HEK293 (cell line): ENCODE results near the gene PLCL1.

ENCODE experiments used
- CTCF ChIA-PET: fragments of 350-600 bp; formaldehyde crosslinking; extraction: SDS; loops from one replicate; lab custom pipeline; 2021; ENCODE audit warnings: antibody characterized with exemption; lab: Yijun Ruan, JAX
- POLR2A ChIA-PET: fragments of 300-600 bp; formaldehyde crosslinking; extraction: SDS; loops from one replicate; lab custom pipeline; 2020; ENCODE audit warnings: antibody characterized with exemption, inconsistent platforms; lab: Yijun Ruan, JAX
- H3K27ac ChIP-seq: fragments of 200-500 bp; sonication (Bioruptor generic); 2 replicates; pipeline ENCODE4 v1.5.1; 2014; ENCODE audit warnings: low read depth, low read length, control low read depth, inconsistent platforms; ENCODE audit errors: extremely low read depth
- H3K36me3 ChIP-seq, 2 experiments: fragments of 200-500 bp in 1 of 2; sonication (Bioruptor generic) in 1 of 2; 1 replicate in 1 of 2; 2 replicates in 1 of 2; pipeline ENCODE4 v1.5.1; 2014 to 2017; ENCODE audit warnings: inconsistent platforms in 2 of 2, low read length in 2 of 2; ENCODE audit not compliant: control insufficient read depth in 2 of 2, insufficient read depth in 1 of 2
- H3K4me1 ChIP-seq: fragments of 200-500 bp; sonication (Bioruptor generic); 2 replicates; pipeline ENCODE4 v1.5.1; 2014; ENCODE audit warnings: mild to moderate bottlenecking, low read length, inconsistent platforms; ENCODE audit not compliant: control insufficient read depth, insufficient read depth
- H3K4me3 ChIP-seq: 2 replicates; pipeline ENCODE4 v1.5.1; 2011; ENCODE audit warnings: low read depth, mild to moderate bottlenecking, control low read depth, low read length, moderate library complexity
- H3K9me3 ChIP-seq: fragments of 200-500 bp; sonication (Bioruptor generic); 2 replicates; pipeline ENCODE4 v1.5.1; 2014; ENCODE audit warnings: low read depth, low read length, inconsistent platforms; ENCODE audit not compliant: control insufficient read depth, insufficient read depth
- GLIS1 ChIP-seq: fragments of 450-650 bp; formaldehyde crosslinking; IDR thresholded peaks from 2 replicates; pipeline ENCODE4 v1.5.1; 2016; ENCODE audit warnings: missing biosample characterization, missing genetic modification characterization
- HOXD13 ChIP-seq: sonication (generic); formaldehyde crosslinking; IDR thresholded peaks from 2 replicates; pipeline ENCODE4 v1.8.0; 2022; ENCODE audit warnings: missing genetic modification reagents, borderline replicate concordance
- ZBTB20 ChIP-seq: fragments of 450-650 bp; formaldehyde crosslinking; IDR thresholded peaks from 2 replicates; pipeline ENCODE4 v1.5.1; 2016; ENCODE audit warnings: missing biosample characterization, missing genetic modification characterization
- ZNF174 ChIP-seq: fragments of 450-650 bp; formaldehyde crosslinking; IDR thresholded peaks from 2 replicates; pipeline ENCODE4 v1.5.0; 2017; ENCODE audit warnings: missing biosample characterization, mild to moderate bottlenecking, missing genetic modification characterization
- ZNF19 ChIP-seq: fragments of 450-650 bp; formaldehyde crosslinking; IDR thresholded peaks from 2 replicates; pipeline ENCODE4; 2016; ENCODE audit warnings: missing biosample characterization, missing genetic modification characterization, low read depth
- ZNF2 ChIP-seq: fragments of 450-650 bp; formaldehyde crosslinking; IDR thresholded peaks from 2 replicates; pipeline ENCODE4 v1.5.1; 2016; ENCODE audit warnings: missing biosample characterization, missing genetic modification characterization
- ZNF221 ChIP-seq: fragments of 450-650 bp; formaldehyde crosslinking; IDR thresholded peaks from 2 replicates; pipeline ENCODE4 v1.5.1; 2017; ENCODE audit warnings: missing biosample characterization, missing genetic modification characterization, borderline replicate concordance
- ZNF561 ChIP-seq: fragments of 450-650 bp; IDR thresholded peaks from 2 replicates; pipeline ENCODE4 v1.5.1; 2018; ENCODE audit warnings: missing biosample characterization, missing genetic modification characterization, borderline replicate concordance
- ZNF624 ChIP-seq: fragments of 450-650 bp; formaldehyde crosslinking; IDR thresholded peaks from 2 replicates; pipeline ENCODE4 v1.5.1; 2017; ENCODE audit warnings: missing biosample characterization, missing genetic modification characterization
- ZNF654 ChIP-seq: fragments of 450-650 bp; formaldehyde crosslinking; IDR thresholded peaks from 2 replicates; pipeline ENCODE4 v1.5.1; 2016; ENCODE audit warnings: low read depth, missing biosample characterization, missing genetic modification characterization
- ZNF776 ChIP-seq: fragments of 450-650 bp; formaldehyde crosslinking; IDR thresholded peaks from 2 replicates; pipeline ENCODE4 v1.5.0; 2017; ENCODE audit warnings: missing biosample characterization, missing genetic modification characterization, borderline replicate concordance
- ZNF785 ChIP-seq: fragments of 450-650 bp; formaldehyde crosslinking; IDR thresholded peaks from 2 replicates; pipeline ENCODE4 v1.5.1; 2016; ENCODE audit warnings: missing biosample characterization, missing genetic modification characterization
- TF ChIP-seq, protein P1 (sequence below): fragments of 450-650 bp; formaldehyde crosslinking; IDR thresholded peaks from 2 replicates; pipeline ENCODE4 v1.5.1; 2016; ENCODE audit warnings: missing biosample characterization, missing genetic modification characterization
- TF ChIP-seq, protein P2 (sequence below): fragments of 450-650 bp; IDR thresholded peaks from 2 replicates; pipeline ENCODE4 v1.5.1; 2018; ENCODE audit warnings: missing biosample characterization, missing genetic modification characterization
- TF ChIP-seq, protein P3 (sequence below): fragments of 450-650 bp; formaldehyde crosslinking; conservative IDR thresholded peaks from 2 replicates; pipeline ENCODE4 v1.5.1; 2016; ENCODE audit warnings: low read depth, missing biosample characterization, missing genetic modification characterization

PLCL1 gene

DNA sequence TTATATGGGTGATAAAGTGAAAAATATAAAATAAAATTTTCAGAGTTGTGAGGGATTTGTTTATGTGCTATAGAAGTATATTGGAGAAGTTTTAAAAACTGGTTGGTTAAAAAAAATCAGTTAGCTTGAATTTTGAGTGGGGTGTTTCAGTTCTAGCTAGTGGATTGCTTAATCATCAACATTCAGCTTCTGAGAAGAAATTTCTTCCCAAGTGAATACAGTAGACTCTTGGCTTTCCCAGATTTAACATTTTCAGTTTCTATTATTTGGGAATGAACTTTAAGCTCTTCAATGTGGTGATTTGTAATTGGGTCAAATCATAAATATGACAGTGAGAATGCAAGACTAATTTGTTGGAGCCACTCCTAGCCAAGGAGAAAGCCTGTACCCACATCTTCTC is 120.8 kb downstream of the PLCL1 start:
- Histone ChIP-seq H3K27ac (no peak overlapping the region), H3K4me3 (no peak overlapping the region), H3K9me3 (no peaks in the 10 kb centered on the region), H3K36me3 (no peaks in the 10 kb centered on the region), H3K4me1 (no peaks in the 10 kb centered on the region)
- no peak for TF ChIP-seq HOXD13 (CRISPR knock-in tag)
- no peak for TF ChIP-seq ZNF561 (tag by site-specific recombination)
- TF ChIP-seq, protein P1, sequence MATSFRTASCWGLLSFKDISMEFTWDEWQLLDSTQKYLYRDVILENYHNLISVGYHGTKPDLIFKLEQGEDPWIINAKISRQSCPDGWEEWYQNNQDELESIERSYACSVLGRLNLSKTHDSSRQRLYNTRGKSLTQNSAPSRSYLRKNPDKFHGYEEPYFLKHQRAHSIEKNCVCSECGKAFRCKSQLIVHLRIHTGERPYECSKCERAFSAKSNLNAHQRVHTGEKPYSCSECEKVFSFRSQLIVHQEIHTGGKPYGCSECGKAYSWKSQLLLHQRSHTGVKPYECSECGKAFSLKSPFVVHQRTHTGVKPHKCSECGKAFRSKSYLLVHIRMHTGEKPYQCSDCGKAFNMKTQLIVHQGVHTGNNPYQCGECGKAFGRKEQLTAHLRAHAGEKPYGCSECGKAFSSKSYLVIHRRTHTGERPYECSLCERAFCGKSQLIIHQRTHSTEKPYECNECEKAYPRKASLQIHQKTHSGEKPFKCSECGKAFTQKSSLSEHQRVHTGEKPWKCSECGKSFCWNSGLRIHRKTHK (tag by site-specific recombination) = no peak
- no peak for TF ChIP-seq ZNF221 (tag by site-specific recombination)
- TF ChIP-seq ZNF654 (tag by site-specific recombination) = no peak
- no peak for TF ChIP-seq ZNF785 (tag by site-specific recombination)
- no peak for TF ChIP-seq ZNF2 (tag by site-specific recombination)
- TF ChIP-seq ZBTB20 (tag by site-specific recombination) = no peak
- TF ChIP-seq, protein P2, sequence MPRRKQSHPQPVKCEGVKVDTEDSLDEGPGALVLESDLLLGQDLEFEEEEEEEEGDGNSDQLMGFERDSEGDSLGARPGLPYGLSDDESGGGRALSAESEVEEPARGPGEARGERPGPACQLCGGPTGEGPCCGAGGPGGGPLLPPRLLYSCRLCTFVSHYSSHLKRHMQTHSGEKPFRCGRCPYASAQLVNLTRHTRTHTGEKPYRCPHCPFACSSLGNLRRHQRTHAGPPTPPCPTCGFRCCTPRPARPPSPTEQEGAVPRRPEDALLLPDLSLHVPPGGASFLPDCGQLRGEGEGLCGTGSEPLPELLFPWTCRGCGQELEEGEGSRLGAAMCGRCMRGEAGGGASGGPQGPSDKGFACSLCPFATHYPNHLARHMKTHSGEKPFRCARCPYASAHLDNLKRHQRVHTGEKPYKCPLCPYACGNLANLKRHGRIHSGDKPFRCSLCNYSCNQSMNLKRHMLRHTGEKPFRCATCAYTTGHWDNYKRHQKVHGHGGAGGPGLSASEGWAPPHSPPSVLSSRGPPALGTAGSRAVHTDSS (tag by site-specific recombination) = no peak
- no peak for TF ChIP-seq ZNF19 (tag by site-specific recombination)
- TF ChIP-seq GLIS1 (tag by site-specific recombination) = no peak
- ChIA-PET CTCF (interaction anchor here (0.5 to 0.7 kb wide), 2 partner anchors 12 to 219 kb away, joined by 3 to 4 read pairs; no protein-coding TSS in a partner anchor), POLR2A (no interaction called here)

DNA sequence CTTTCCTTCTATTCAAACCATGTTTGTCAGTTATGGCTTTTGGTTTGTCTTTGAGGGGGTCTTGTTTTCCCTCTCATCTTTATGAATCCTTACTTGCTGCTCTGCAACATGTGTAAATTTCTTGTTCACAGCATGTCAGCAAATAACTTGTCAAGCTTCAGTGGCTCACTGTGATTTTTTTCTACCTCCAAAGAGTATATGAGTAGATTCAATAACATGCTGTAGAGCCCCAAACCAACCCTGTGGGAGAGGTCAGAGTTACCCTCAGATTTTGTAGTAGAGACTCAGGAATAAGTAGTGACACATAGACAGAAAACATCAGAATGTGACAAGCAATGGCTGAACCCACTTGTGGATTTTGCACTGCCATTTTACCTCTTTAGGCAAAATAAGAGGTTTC is 121.6 kb downstream of the PLCL1 start:
- Histone ChIP-seq H3K27ac (no peak overlapping the region), H3K9me3 (no peaks in the 10 kb centered on the region), H3K4me1 (no peaks in the 10 kb centered on the region), H3K36me3 (no peaks in the 10 kb centered on the region), H3K4me3 (no peak overlapping the region)
- ChIA-PET POLR2A (no interaction called here), CTCF (interaction anchor here (1.1 kb wide), 1 partner anchor 50 kb away, joined by 4 read pairs; no protein-coding TSS in a partner anchor)
- no peak for TF ChIP-seq ZNF776 (tag by site-specific recombination)
- TF ChIP-seq ZNF624 (tag by site-specific recombination) = no peak
- TF ChIP-seq, protein P3, sequence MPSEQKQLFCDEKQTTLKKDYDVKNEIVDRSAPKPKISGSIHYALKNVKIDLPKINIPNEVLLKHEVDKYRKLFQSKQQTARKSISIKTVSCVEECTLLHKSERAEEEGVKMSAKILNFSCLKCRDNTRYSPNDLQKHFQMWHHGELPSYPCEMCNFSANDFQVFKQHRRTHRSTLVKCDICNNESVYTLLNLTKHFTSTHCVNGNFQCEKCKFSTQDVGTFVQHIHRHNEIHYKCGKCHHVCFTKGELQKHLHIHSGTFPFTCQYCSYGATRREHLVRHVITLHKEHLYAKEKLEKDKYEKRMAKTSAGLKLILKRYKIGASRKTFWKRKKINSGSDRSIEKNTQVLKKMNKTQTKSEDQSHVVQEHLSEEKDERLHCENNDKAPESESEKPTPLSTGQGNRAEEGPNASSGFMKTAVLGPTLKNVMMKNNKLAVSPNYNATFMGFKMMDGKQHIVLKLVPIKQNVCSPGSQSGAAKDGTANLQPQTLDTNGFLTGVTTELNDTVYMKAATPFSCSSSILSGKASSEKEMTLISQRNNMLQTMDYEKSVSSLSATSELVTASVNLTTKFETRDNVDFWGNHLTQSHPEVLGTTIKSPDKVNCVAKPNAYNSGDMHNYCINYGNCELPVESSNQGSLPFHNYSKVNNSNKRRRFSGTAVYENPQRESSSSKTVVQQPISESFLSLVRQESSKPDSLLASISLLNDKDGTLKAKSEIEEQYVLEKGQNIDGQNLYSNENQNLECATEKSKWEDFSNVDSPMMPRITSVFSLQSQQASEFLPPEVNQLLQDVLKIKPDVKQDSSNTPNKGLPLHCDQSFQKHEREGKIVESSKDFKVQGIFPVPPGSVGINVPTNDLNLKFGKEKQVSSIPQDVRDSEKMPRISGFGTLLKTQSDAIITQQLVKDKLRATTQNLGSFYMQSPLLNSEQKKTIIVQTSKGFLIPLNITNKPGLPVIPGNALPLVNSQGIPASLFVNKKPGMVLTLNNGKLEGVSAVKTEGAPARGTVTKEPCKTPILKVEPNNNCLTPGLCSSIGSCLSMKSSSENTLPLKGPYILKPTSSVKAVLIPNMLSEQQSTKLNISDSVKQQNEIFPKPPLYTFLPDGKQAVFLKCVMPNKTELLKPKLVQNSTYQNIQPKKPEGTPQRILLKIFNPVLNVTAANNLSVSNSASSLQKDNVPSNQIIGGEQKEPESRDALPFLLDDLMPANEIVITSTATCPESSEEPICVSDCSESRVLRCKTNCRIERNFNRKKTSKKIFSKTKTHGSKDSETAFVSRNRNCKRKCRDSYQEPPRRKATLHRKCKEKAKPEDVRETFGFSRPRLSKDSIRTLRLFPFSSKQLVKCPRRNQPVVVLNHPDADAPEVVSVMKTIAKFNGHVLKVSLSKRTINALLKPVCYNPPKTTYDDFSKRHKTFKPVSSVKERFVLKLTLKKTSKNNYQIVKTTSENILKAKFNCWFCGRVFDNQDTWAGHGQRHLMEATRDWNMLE (tag by site-specific recombination) = no peak
- TF ChIP-seq ZNF19 (tag by site-specific recombination) = no peak
- TF ChIP-seq ZNF174 = no peak
